SH-SY5Y (cell line): ENCODE data around the gene ACSL6.

Experiments used
- GATA2 ChIP-seq: IDR thresholded peaks from 2 replicates; pipeline ENCODE4 v1.6.1; 2011; ENCODE audit warnings: mild to moderate bottlenecking, low read depth, low read length
- GATA3 ChIP-seq: IDR thresholded peaks from 2 replicates; pipeline ENCODE4 v1.6.1; 2011; ENCODE audit warnings: low read depth, mild to moderate bottlenecking, low read length, moderate library complexity

DNA sequence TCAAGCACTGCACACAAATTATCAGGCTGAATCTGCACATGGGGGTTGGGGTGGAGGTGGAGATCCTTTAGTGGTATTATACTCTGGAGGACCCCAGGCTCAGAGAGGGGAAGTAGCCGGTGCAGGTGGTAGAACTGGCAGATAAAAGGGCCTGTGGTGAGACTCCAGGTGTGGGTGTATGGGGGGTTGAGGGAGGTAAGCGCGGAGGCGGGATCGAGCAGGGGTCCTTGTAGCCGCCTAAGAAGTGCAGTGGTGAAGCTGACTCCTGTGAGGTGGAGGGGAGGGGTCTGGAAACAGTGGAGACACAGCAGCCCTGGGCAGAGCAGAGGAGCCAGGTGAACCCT is 841 bp downstream of the ACSL6 start:
- TF ChIP-seq GATA2, result no peak
- no peak for TF ChIP-seq GATA3
